HepG2 (cell line): ENCODE measurements around the gene EFNA2. TPM values are rescaled to one million over a fixed set of nuclear protein-coding genes. Genes with fewer than 3 reads are reported as not detected.

Experiments
- CREM ChIP-seq, 2 experiments: sonication (generic) in 1 of 2; formaldehyde crosslinking in 1 of 2; IDR thresholded peaks; 2 replicates each; pipeline versions ENCODE4 v1.4.0 to v1.6.1; 2016 to 2020; ENCODE audit warnings: antibody characterized with exemption in 1 of 2, mild to moderate bottlenecking in 1 of 2, missing genetic modification reagents in 1 of 2
- EZH2 ChIP-seq: conservative IDR thresholded peaks from 2 replicates; pipeline ENCODE4 v1.6.1; 2012; ENCODE audit warnings: mild to moderate bottlenecking, low read depth, low read length, moderate library complexity
- HOXA9 ChIP-seq: sonication (generic); formaldehyde crosslinking; IDR thresholded peaks from 2 replicates; pipeline ENCODE4 v1.8.1; 2022; ENCODE audit warnings: missing genetic modification reagents, mild to moderate bottlenecking, moderate library complexity, borderline replicate concordance
- IKZF1 ChIP-seq: fragments of 450-650 bp; IDR thresholded peaks from 2 replicates; pipeline ENCODE4 v1.7.1; 2016
- JUN ChIP-seq: sonication (generic); formaldehyde crosslinking; IDR thresholded peaks from 2 replicates; pipeline ENCODE4 v1.4.0; 2020; ENCODE audit warnings: mild to moderate bottlenecking, missing genetic modification reagents
- KLF15 ChIP-seq: sonication (generic); formaldehyde crosslinking; IDR thresholded peaks from 2 replicates; pipeline ENCODE4 v1.8.1; 2023; ENCODE audit warnings: borderline replicate concordance, mild to moderate bottlenecking, inconsistent platforms, missing genetic modification reagents, mixed read lengths
- POGZ ChIP-seq: sonication (generic); formaldehyde crosslinking; IDR thresholded peaks from 2 replicates; pipeline ENCODE4 v1.4.0; 2020; ENCODE audit warnings: mild to moderate bottlenecking, missing genetic modification reagents
- PRMT3 ChIP-seq: sonication (generic); formaldehyde crosslinking; IDR thresholded peaks from 2 replicates; pipeline ENCODE4 v1.8.1; 2022; ENCODE audit warnings: low read depth, mild to moderate bottlenecking, moderate library complexity, missing genetic modification reagents, borderline replicate concordance
- REXO4 ChIP-seq: sonication (generic); formaldehyde crosslinking; IDR thresholded peaks from 2 replicates; pipeline ENCODE4 v1.8.0; 2022; ENCODE audit warnings: missing genetic modification reagents, mild to moderate bottlenecking, borderline replicate concordance
- RXRA ChIP-seq: sonication (generic); formaldehyde crosslinking; IDR thresholded peaks from 2 replicates; pipeline ENCODE4 v1.5.1; 2020; ENCODE audit warnings: missing genetic modification reagents
- TARDBP ChIP-seq: sonication (generic); formaldehyde crosslinking; IDR thresholded peaks from 2 replicates; pipeline ENCODE4 v1.8.0; 2022; ENCODE audit warnings: mild to moderate bottlenecking, missing genetic modification reagents
- ZNF12 ChIP-seq: sonication (generic); formaldehyde crosslinking; IDR thresholded peaks from 2 replicates; pipeline ENCODE4 v1.5.0; 2020; ENCODE audit warnings: missing genetic modification reagents
- ZNF460 ChIP-seq: sonication (generic); formaldehyde crosslinking; IDR thresholded peaks from 2 replicates; pipeline ENCODE4 v1.5.1; 2020; ENCODE audit warnings: missing genetic modification reagents, mild to moderate bottlenecking, borderline replicate concordance
- ZNF563 ChIP-seq: sonication (generic); formaldehyde crosslinking; IDR thresholded peaks from 2 replicates; pipeline ENCODE4 v1.8.0; 2022; ENCODE audit warnings: mild to moderate bottlenecking, moderate library complexity, missing genetic modification reagents
- ZNF660 ChIP-seq: sonication (generic); formaldehyde crosslinking; IDR thresholded peaks from 2 replicates; pipeline ENCODE4 v1.5.1; 2020; ENCODE audit warnings: mild to moderate bottlenecking, low read depth, missing genetic modification reagents, borderline replicate concordance
- ZNF737 ChIP-seq: sonication (generic); formaldehyde crosslinking; IDR thresholded peaks from 2 replicates; pipeline ENCODE4 v1.5.0; 2020; ENCODE audit warnings: missing genetic modification reagents, mild to moderate bottlenecking, borderline replicate concordance
- polyA plus RNA-seq, 8 experiments: library from polyadenylated mRNA; depleted of rRNA in 3 of 8; stranded (reverse) in 7 of 8; unstranded in 1 of 8; fragments of >200 nt; fragmentation: Illumina TruSeq in 4 of 8; extraction: Trizol in 4 of 8; gene quantifications; 2 replicates each; pipeline versions ENCODE4 v1.2.1 to v1.2.3, GENCODE V29; 2011 to 2016; ENCODE audit warnings: low read depth in 4 of 8, missing spikeins in 1 of 8, mixed read lengths in 1 of 8; ENCODE audit not compliant: insufficient read depth in 1 of 8
- total RNA-seq, 5 experiments: library from RNA; depleted of rRNA; stranded (reverse); fragments of >200 nt; fragmentation: Illumina TruSeq; extraction: Trizol; gene quantifications; 2 replicates each; pipeline ENCODE4 v1.2.3, GENCODE V29; 2016; ENCODE audit warnings: low read depth in 1 of 5
- TF ChIP-seq, protein P1 (sequence below): sonication (generic); formaldehyde crosslinking; IDR thresholded peaks from 2 replicates; pipeline ENCODE4 v1.4.0; 2020; ENCODE audit warnings: mild to moderate bottlenecking, missing genetic modification reagents
- TF ChIP-seq, protein P2 (sequence below): sonication (generic); formaldehyde crosslinking; conservative IDR thresholded peaks from 2 replicates; pipeline ENCODE4 v1.8.1; 2023; ENCODE audit warnings: missing genetic modification reagents
- TF ChIP-seq, protein P3 (sequence below): sonication (generic); formaldehyde crosslinking; IDR thresholded peaks from 2 replicates; pipeline ENCODE4 v1.5.0; 2020; ENCODE audit warnings: missing genetic modification reagents

Gene EFNA2
- total and polyA plus RNA-seq, 2 of the 13 experiments (the other 11 are each of a cell fraction or from before 2014, with no cell fraction given), result 6.0 to 9.9 TPM

DNA sequence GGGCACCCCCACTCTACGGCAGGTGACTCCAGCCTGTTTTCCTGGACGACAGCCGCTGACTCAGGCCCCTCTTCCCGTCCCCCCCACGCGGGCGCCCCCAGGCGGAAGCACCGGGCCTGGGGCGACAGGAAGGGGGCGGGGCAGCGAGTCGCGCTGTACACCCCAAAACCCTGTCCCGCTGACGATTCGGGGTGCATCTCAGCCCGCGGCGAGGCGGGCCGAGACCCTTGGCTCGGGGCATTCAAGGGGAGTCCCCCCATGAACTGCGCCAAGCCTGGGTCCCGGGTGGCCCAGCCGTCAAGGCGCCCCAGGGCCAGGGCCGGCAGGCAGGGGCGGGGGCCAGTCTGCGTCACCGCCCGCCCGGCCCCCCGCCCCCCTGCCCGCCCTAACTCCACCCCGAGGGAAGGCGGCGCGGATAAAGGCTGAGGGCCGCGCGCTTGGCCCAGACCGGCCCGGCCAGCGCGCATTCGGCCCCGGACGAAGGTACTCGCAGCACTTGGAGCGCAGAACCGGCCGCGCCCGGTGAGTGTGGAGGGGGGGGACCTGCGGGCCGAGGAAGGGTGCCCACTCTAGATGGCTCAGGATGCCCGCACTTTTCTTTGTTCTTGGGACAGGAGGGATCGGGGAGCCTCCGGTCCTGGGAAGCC is 37.4 kb upstream of the EFNA2 start, which contains the start of gene MIDN (continued):
- TF ChIP-seq, protein P1, sequence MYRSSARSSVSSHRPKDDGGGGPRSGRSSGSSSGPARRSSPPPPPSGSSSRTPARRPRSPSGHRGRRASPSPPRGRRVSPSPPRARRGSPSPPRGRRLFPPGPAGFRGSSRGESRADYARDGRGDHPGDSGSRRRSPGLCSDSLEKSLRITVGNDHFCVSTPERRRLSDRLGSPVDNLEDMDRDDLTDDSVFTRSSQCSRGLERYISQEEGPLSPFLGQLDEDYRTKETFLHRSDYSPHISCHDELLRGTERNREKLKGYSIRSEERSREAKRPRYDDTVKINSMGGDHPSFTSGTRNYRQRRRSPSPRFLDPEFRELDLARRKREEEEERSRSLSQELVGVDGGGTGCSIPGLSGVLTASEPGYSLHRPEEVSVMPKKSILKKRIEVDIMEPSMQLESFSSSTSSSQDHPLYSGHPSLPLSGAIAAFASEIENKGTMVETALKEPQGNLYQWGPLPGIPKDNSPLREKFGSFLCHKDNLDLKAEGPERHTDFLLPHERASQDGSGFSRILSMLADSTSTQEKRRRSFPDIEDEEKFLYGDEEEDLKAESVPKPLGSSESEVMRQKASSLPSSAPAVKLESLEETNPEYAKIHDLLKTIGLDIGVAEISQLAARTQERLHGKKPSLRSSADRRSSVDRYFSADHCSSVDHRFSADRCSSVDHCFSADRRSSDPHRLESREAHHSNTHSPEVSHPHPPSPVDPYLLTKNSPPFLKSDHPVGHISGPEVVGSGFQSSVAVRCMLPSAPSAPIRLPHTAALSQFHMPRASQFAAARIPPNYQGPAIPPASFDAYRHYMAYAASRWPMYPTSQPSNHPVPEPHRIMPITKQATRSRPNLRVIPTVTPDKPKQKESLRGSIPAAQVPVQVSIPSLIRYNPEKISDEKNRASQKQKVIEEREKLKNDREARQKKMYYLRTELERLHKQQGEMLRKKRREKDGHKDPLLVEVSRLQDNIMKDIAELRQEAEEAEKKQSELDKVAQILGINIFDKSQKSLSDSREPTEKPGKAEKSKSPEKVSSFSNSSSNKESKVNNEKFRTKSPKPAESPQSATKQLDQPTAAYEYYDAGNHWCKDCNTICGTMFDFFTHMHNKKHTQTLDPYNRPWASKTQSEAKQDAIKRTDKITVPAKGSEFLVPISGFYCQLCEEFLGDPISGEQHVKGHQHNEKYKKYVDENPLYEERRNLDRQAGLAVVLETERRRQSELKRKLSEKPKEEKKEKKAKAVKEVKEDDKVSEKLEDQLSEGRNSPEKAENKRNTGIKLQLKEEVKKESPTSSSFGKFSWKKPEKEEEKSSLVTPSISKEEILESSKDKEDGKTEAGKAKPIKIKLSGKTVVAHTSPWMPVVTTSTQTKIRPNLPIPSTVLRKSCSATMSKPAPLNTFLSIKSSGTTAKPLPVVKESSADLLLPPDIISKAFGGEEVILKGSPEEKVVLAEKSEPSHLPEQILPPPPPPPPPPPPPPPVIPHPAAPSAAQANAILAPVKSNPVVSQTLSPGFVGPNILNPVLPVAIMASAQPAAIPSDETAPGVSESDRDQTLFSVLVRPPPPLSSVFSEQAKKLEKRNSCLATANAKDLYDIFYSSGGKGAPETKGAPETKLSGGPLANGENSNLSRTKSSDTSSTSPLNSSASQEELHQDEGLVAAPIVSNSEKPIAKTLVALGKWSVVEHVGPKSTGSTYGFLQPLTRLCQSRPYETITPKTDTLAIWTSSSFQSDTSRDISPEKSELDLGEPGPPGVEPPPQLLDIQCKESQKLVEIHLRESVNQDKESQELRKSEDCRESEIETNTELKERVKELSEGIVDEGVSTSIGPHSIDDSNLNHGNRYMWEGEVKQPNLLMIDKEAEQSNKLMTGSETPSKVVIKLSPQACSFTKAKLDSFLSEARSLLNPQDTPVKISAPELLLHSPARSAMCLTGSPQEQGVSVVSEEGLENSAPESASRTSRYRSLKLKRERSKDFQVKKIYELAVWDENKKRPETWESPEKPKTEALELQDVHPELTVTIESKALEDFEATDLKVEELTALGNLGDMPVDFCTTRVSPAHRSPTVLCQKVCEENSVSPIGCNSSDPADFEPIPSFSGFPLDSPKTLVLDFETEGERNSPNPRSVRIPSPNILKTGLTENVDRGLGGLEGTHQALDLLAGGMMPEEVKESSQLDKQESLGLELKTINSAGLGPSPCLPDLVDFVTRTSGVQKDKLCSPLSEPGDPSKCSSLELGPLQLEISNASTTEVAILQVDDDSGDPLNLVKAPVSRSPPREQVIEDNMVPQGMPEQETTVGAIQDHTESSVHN (CRISPR knock-in tag), result no peak
- TF ChIP-seq TARDBP, result peak; percentile 39; the same call in 1 of the 2 replicates
- 0 out of 2 replicates have a peak, but pooled peaks have one; percentile 38 for TF ChIP-seq ZNF563 (CRISPR knock-in tag)
- TF ChIP-seq POGZ, result peak; percentile 30; the same call in 1 of the 2 replicates
- TF ChIP-seq ZNF12 (CRISPR knock-in tag), result no peak
- no peak for TF ChIP-seq ZNF737 (CRISPR knock-in tag)
- TF ChIP-seq, protein P2, sequence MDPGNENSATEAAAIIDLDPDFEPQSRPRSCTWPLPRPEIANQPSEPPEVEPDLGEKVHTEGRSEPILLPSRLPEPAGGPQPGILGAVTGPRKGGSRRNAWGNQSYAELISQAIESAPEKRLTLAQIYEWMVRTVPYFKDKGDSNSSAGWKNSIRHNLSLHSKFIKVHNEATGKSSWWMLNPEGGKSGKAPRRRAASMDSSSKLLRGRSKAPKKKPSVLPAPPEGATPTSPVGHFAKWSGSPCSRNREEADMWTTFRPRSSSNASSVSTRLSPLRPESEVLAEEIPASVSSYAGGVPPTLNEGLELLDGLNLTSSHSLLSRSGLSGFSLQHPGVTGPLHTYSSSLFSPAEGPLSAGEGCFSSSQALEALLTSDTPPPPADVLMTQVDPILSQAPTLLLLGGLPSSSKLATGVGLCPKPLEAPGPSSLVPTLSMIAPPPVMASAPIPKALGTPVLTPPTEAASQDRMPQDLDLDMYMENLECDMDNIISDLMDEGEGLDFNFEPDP (CRISPR knock-in tag), result no peak
- TF ChIP-seq PRMT3, result peak; percentile 71; the same call in 1 of the 2 replicates
- TF ChIP-seq IKZF1, result no peak
- peak; percentile 66 for TF ChIP-seq RXRA (CRISPR knock-in tag)
- peak; percentile 57; the same call in 1 of the 2 replicates for TF ChIP-seq JUN (CRISPR knock-in tag)
- no peak for TF ChIP-seq REXO4
- peak; percentile 68; the same call in 1 of the 2 replicates for TF ChIP-seq HOXA9 (CRISPR knock-in tag)
- no peak for TF ChIP-seq ZNF660 (CRISPR knock-in tag)
- TF ChIP-seq KLF15 (CRISPR knock-in tag), result 0 out of 2 replicates have a peak, but pooled peaks have one; percentile 69
- TF ChIP-seq EZH2, result no peak
- TF ChIP-seq, protein P3, sequence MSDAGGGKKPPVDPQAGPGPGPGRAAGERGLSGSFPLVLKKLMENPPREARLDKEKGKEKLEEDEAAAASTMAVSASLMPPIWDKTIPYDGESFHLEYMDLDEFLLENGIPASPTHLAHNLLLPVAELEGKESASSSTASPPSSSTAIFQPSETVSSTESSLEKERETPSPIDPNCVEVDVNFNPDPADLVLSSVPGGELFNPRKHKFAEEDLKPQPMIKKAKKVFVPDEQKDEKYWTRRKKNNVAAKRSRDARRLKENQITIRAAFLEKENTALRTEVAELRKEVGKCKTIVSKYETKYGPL (CRISPR knock-in tag), result peak; percentile 65; the same call in 1 of the 2 replicates
- peak; percentile 1; the same call in 1 of the 2 replicates for TF ChIP-seq ZNF460 (CRISPR knock-in tag)
- TF ChIP-seq CREM (IDR thresholded peaks at IDR 0.05), result no peak
- TF ChIP-seq CREM (CRISPR knock-in tag; IDR thresholded peaks at IDR 0.05), result no peak
